Neural cell (in vitro differentiated cells): Measurements from ENCODE around the gene FBLIM1. TPM values are rescaled to one million over a fixed set of nuclear protein-coding genes. Genes with fewer than 3 reads are reported as not detected.
A peak's percentile ranks its signal among the peaks of the same experiment; 100 is the strongest.

Source experiments
- H2AFZ ChIP-seq: fragments of 200-600, 300-800 bp; sonication (generic), shearing (Covaris generic); 2 replicates; pipeline ENCODE4 v1.6.0; 2014; ENCODE audit warnings: low read depth, mild to moderate bottlenecking, antibody characterized with exemption, low read length, moderate library complexity
- H3F3A ChIP-seq: fragments of 200-600 bp; shearing (Covaris generic); 2 replicates; pipeline ENCODE4 v1.6.1; 2016; ENCODE audit warnings: mild to moderate bottlenecking, moderate library complexity, mixed read lengths, antibody characterized with exemption, low read length; ENCODE audit not compliant: insufficient read depth, poor library complexity, severe bottlenecking
- H3K27ac ChIP-seq: fragments of 200-600, 300-800 bp; sonication (generic), shearing (Covaris generic); 2 replicates; pipeline ENCODE4 v1.5.1; 2014; ENCODE audit warnings: mild to moderate bottlenecking, low read length, moderate library complexity
- H3K27me3 ChIP-seq: fragments of 300-800, 200-600 bp; sonication (generic), shearing (Covaris generic); 2 replicates; pipeline ENCODE4 v1.6.0; 2014; ENCODE audit warnings: mild to moderate bottlenecking, low read depth, low read length, moderate library complexity; ENCODE audit not compliant: insufficient read depth
- H3K36me3 ChIP-seq: fragments of 300-800, 200-600 bp; sonication (generic), shearing (Covaris generic); 2 replicates; pipeline ENCODE4 v1.5.1; 2014; ENCODE audit warnings: mild to moderate bottlenecking, antibody characterized with exemption, low read length, moderate library complexity; ENCODE audit not compliant: insufficient read depth
- H3K4me2 ChIP-seq: fragments of 300-800, 200-600 bp; sonication (generic), shearing (Covaris generic); 2 replicates; pipeline ENCODE4 v1.6.0; 2014; ENCODE audit warnings: mild to moderate bottlenecking, low read length
- H3K4me3 ChIP-seq: fragments of 300-800, 200-600 bp; sonication (generic), shearing (Covaris generic); 2 replicates; pipeline ENCODE4 v1.5.1; 2014; ENCODE audit warnings: mild to moderate bottlenecking, low read length, moderate library complexity
- H3K79me2 ChIP-seq: fragments of 200-600 bp; shearing (Covaris generic); replicated peaks from 2 replicates; pipeline ENCODE4 v1.6.0; 2014; ENCODE audit warnings: mild to moderate bottlenecking, low read length, moderate library complexity; ENCODE audit not compliant: insufficient read depth
- H3K9ac ChIP-seq: fragments of 300-800, 200-600 bp; sonication (generic), shearing (Covaris generic); 2 replicates; pipeline ENCODE4 v1.6.1; 2016; ENCODE audit warnings: mild to moderate bottlenecking, low read length, mixed read lengths
- H3K9me2 ChIP-seq: fragments of 200-600 bp; shearing (Covaris generic); 2 replicates; pipeline ENCODE4 v1.6.1; 2016; ENCODE audit warnings: mild to moderate bottlenecking, low read length, mixed read lengths; ENCODE audit not compliant: insufficient read depth
- H3K9me3 ChIP-seq: fragments of 200-600, 300-800 bp; sonication (generic), shearing (Covaris generic); 2 replicates; pipeline ENCODE4 v1.6.1; 2016; ENCODE audit warnings: mild to moderate bottlenecking, mixed run types, low read length, moderate library complexity, mixed read lengths
- H4K20me1 ChIP-seq: fragments of 200-600 bp; shearing (Covaris generic); 2 replicates; pipeline ENCODE4 v1.6.1; 2016; ENCODE audit warnings: mild to moderate bottlenecking, mixed run types; ENCODE audit not compliant: insufficient read depth
- EP300 ChIP-seq: fragments of 450-650 bp; conservative IDR thresholded peaks from 2 replicates; pipeline ENCODE4 v1.6.1; 2014; ENCODE audit warnings: antibody characterized with exemption, mild to moderate bottlenecking, moderate library complexity; ENCODE audit not compliant: poor library complexity, severe bottlenecking
- EZH2 ChIP-seq: fragments of 200-600, 300-800 bp; shearing (Covaris generic), sonication (generic); IDR thresholded peaks from 2 replicates; pipeline ENCODE4 v1.6.1; 2014; ENCODE audit warnings: antibody characterized with exemption, low read length, borderline replicate concordance, mild to moderate bottlenecking; ENCODE audit not compliant: insufficient read depth, poor library complexity, severe bottlenecking
- MXI1 ChIP-seq: fragments of 450-650 bp; conservative IDR thresholded peaks from 2 replicates; pipeline ENCODE4 v1.6.1; 2014; ENCODE audit warnings: antibody characterized with exemption, mild to moderate bottlenecking; ENCODE audit not compliant: poor library complexity, severe bottlenecking
- POLR2AphosphoS5 ChIP-seq: IDR thresholded peaks from 2 replicates; pipeline ENCODE4 v1.6.1; 2012
- RAD21 ChIP-seq: fragments of 450-650 bp; conservative IDR thresholded peaks from 2 replicates; pipeline ENCODE4 v1.6.1; 2014; ENCODE audit warnings: antibody characterized with exemption, mild to moderate bottlenecking, moderate library complexity
- SMC3 ChIP-seq: fragments of 450-650 bp; conservative IDR thresholded peaks from 2 replicates; pipeline ENCODE4 v1.6.1; 2014; ENCODE audit warnings: antibody characterized with exemption, mild to moderate bottlenecking, moderate library complexity; ENCODE audit not compliant: poor library complexity
- TAF1 ChIP-seq: IDR thresholded peaks from 2 replicates; pipeline ENCODE4 v1.6.1; 2012; ENCODE audit warnings: low read depth
- polyA plus RNA-seq: library from polyadenylated mRNA; depleted of rRNA; stranded (reverse); fragments of >200 nt; gene quantifications from 2 replicates; pipeline ENCODE4 v1.2.3, GENCODE V29; 2014
- TF ChIP-seq, protein P1 (sequence below): IDR thresholded peaks from 2 replicates; pipeline ENCODE4 v1.6.1; 2012; ENCODE audit warnings: borderline replicate concordance
- TF ChIP-seq, protein P2 (sequence below): fragments of 450-650 bp; IDR thresholded peaks from 2 replicates; pipeline ENCODE4 v1.5.1; 2014; ENCODE audit warnings: antibody characterized with exemption, mild to moderate bottlenecking, moderate library complexity; ENCODE audit not compliant: poor library complexity, severe bottlenecking

FBLIM1 gene
- polyA plus RNA-seq, 1 donor from 2014 or later = 24.9 TPM

DNA sequence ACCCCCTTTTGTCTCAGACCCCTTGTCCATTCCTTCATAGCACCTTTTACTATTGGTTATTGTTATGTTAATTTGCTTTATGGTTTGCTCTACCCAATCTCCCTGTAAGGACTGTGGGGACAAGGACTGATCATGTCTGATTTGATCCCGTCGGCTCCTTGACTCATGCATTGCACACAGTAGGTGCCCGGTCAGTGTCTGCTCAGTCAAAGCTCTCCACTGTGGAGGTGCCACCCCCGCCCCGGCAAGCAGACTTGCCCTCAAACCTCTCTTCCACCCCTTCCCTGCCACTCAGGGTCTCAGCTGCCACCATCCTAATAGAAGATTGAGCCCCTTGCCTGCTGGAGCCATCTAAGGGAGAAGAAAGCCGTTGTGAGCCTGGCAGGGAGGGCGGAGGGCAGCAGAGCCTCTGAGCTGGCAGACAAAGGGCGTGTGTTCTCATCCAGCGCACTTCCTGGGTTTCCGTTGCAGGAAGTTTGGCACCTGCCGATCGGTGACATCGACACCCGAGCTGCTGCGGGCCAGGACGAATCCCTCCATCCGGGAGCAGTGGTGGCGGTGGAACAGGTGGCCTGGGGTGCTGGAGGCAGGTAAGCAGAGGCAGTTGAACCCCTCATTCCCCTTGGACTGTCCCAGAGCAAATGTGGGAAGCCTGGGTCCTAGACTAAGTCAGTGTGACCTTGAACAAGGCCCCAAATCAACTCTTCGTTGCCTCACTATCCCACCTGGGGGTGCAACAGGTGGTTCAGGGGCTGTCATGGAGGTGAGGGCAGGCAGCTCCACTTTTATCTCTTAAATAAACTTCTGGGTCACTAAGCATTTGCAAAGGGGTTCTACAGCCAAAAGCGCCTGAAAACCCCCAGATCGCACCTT, 2.2 kb upstream of the FBLIM1 start:
- Histone ChIP-seq H3K36me3 (no peaks in the 10 kb centered on the region), H3K79me2 (peaks cover 6% of the 10 kb centered on the region), H3K9me2 (no peaks in the 10 kb centered on the region), H3K27ac (no peak overlapping the region), H3K4me3 (no peak overlapping the region), H3K9me3 (no peaks in the 10 kb centered on the region), H4K20me1 (no peaks in the 10 kb centered on the region), H2AFZ (no peak overlapping the region), H3K27me3 (peaks cover 15% of the 10 kb centered on the region), H3F3A (no peaks in the 10 kb centered on the region), H3K9ac (no peak overlapping the region), H3K4me2 (no peak overlapping the region)
- TF ChIP-seq POLR2AphosphoS5 (no peak), MXI1 (no peak), SMC3 (no peak), EP300 (no peak), TAF1 (no peak), EZH2 (no peak), RAD21 (no peak)
- TF ChIP-seq, protein P1, sequence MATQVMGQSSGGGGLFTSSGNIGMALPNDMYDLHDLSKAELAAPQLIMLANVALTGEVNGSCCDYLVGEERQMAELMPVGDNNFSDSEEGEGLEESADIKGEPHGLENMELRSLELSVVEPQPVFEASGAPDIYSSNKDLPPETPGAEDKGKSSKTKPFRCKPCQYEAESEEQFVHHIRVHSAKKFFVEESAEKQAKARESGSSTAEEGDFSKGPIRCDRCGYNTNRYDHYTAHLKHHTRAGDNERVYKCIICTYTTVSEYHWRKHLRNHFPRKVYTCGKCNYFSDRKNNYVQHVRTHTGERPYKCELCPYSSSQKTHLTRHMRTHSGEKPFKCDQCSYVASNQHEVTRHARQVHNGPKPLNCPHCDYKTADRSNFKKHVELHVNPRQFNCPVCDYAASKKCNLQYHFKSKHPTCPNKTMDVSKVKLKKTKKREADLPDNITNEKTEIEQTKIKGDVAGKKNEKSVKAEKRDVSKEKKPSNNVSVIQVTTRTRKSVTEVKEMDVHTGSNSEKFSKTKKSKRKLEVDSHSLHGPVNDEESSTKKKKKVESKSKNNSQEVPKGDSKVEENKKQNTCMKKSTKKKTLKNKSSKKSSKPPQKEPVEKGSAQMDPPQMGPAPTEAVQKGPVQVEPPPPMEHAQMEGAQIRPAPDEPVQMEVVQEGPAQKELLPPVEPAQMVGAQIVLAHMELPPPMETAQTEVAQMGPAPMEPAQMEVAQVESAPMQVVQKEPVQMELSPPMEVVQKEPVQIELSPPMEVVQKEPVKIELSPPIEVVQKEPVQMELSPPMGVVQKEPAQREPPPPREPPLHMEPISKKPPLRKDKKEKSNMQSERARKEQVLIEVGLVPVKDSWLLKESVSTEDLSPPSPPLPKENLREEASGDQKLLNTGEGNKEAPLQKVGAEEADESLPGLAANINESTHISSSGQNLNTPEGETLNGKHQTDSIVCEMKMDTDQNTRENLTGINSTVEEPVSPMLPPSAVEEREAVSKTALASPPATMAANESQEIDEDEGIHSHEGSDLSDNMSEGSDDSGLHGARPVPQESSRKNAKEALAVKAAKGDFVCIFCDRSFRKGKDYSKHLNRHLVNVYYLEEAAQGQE = no peak
- TF ChIP-seq, protein P2, sequence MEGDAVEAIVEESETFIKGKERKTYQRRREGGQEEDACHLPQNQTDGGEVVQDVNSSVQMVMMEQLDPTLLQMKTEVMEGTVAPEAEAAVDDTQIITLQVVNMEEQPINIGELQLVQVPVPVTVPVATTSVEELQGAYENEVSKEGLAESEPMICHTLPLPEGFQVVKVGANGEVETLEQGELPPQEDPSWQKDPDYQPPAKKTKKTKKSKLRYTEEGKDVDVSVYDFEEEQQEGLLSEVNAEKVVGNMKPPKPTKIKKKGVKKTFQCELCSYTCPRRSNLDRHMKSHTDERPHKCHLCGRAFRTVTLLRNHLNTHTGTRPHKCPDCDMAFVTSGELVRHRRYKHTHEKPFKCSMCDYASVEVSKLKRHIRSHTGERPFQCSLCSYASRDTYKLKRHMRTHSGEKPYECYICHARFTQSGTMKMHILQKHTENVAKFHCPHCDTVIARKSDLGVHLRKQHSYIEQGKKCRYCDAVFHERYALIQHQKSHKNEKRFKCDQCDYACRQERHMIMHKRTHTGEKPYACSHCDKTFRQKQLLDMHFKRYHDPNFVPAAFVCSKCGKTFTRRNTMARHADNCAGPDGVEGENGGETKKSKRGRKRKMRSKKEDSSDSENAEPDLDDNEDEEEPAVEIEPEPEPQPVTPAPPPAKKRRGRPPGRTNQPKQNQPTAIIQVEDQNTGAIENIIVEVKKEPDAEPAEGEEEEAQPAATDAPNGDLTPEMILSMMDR = no peak

DNA sequence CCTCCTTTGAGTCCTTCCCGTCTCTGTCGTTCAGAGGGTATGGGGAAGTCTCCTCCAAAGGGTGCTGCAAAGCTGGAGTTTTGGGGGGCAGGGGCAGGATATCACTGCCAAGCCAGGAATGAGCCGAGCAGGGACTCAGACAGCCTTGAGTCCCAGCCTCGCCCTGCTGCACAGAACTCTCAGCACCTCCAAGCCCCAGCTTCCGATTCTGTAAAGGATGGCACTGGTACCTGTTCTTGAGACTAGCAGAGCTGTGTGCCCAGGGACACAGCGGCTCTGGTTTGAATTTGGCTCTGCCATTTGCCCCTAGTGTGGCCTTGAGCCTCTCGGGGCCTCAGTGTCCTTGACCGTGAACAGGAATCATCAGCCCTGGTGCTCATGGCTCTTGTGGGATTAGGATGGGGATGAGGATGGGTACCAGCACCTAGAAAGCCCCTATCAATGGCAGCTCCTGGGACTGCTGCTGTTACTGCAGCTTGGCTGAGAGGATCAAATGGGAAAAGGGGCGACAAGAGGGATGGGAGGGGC, 1.5 kb upstream of the FBLIM1 start:
- Histone ChIP-seq H2AFZ (no peak overlapping the region), H3K9ac (peak overlapping the region; percentile 85), H3K27ac (no peak overlapping the region), H4K20me1 (no peaks in the 10 kb centered on the region), H3K36me3 (no peaks in the 10 kb centered on the region), H3K4me3 (peak overlapping the region; percentile 84), H3K9me2 (no peaks in the 10 kb centered on the region), H3K4me2 (no peak overlapping the region), H3K27me3 (peaks cover 15% of the 10 kb centered on the region), H3K9me3 (no peaks in the 10 kb centered on the region), H3F3A (no peaks in the 10 kb centered on the region), H3K79me2 (peaks cover 6% of the 10 kb centered on the region)
- TF ChIP-seq, protein P1 = no peak
- TF ChIP-seq TAF1 (no peak), EZH2 (no peak), MXI1 (no peak), POLR2AphosphoS5 (no peak), SMC3 (no peak), EP300 (no peak)
- TF ChIP-seq, protein P2 = no peak
